ENCODE data around the gene ATP8B2. TPM values are rescaled to one million over a fixed set of nuclear protein-coding genes. Genes with fewer than 3 reads are reported as not detected.
"Not testable (repeated sequence)": the region's sequence is repeated elsewhere in the genome, so short reads cannot be mapped to it uniquely, and the experiment has no call there.

ATP8B2 gene
- total and polyA plus RNA-seq, 5 donors, result 15.9 to 33.1 (median 25.9) TPM

DNA sequence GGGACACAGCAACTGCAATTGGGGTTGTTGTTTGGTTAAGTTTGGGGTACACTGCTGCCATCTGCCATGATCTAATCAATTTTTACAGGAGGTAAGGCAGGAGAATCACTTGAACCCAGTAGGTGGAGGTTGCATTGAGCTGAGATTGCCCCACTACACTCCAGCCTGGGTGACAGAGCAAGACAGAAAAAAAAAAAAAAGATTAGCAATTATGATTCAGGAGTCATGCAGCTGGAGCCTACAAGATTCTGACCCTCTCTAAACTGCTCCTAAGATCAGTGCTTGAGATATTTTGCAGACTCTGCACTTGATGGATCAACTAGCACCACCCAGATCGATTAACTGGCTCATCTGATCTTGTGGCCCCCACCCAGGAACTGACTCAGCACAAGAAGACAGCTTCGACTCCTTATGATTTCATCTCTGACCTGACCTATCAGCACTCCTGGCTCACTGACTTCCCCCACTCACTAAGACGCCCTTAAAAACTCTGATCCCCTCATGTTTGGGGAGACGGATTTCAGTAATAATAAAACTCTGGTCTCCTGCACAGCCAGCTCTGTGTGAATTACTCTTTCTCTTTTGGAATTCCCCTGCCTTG is 17.6 kb upstream of the ATP8B2 start:
- H3K4me1 ChIP-seq (ENCODE audit: control insufficient read depth, insufficient read depth, low read length); DNase-seq; H3K9me3 ChIP-seq (ENCODE audit: control insufficient read depth, low read length); H3K27me3 ChIP-seq (ENCODE audit: control insufficient read depth, insufficient read depth); intact Hi-C loops (cut with DNase I); H3K4me3 ChIP-seq (ENCODE audit: low read length); ATAC-seq; H3K27ac ChIP-seq (ENCODE audit: low read length): not testable (repeated sequence)
- WGBS, result 55% methylated on average over 4 of the region's 4 CpGs

- H3K27me3 ChIP-seq (ENCODE audit: control insufficient read depth, insufficient read depth); intact Hi-C loops (cut with DNase I); H3K9me3 ChIP-seq (ENCODE audit: control insufficient read depth, low read length); DNase-seq; H3K4me3 ChIP-seq (ENCODE audit: low read length); H3K27ac ChIP-seq (ENCODE audit: low read length); ATAC-seq; H3K4me1 ChIP-seq (ENCODE audit: control insufficient read depth, insufficient read depth, low read length): not testable (repeated sequence)
- 87% methylated on average over 7 of the region's 7 CpGs for WGBS
These were observed 16.2 kb upstream of the ATP8B2 start for GRCh38 chr1:154309136-154309535.

DNA sequence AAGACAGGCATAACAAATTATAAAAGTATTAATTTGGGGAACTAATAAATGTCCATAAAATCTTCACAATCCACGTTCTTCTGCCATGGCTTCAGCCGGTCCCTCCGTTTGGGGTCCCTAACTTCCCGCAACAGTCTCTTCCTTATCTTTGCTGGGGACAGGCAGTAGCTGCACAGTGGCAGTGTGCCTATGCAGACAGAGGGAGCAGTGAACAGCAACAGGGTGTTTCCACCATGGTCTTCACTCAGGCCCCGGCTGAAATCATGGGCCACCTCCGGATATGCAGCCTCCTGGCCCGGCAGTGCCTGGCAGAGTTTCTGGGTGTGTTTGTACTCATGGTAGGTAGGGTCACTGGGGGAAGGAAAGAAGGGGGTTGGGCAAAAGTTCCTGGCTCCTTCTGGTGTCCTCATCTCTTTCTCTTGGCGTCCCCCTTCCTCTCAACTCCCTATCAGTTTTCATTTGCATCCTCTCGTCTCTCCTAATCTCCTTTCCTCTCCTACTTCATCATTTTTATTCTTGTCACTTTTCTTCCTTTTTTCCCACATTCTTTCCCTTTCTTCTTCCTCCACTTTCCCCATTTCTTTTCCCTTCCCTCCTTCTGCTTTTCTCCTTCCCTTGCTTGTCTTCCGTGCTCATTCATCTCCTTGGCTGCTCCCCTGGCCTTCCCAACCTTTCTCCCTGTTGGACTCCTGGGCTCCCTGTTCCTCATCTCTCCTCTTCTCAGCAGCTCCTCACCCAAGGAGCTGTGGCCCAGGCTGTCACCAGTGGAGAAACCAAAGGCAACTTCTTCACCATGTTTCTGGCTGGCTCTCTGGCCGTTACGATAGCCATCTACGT is 12.9 kb upstream of the ATP8B2 start:
- ATAC-seq; H3K27me3 ChIP-seq (ENCODE audit: control insufficient read depth, insufficient read depth); intact Hi-C loops (cut with DNase I); H3K27ac ChIP-seq (ENCODE audit: low read length); H3K9me3 ChIP-seq (ENCODE audit: control insufficient read depth, low read length); H3K4me1 ChIP-seq (ENCODE audit: control insufficient read depth, insufficient read depth, low read length); H3K4me3 ChIP-seq (ENCODE audit: low read length); DNase-seq: not testable (repeated sequence)
- WGBS, result 64% methylated on average over 13 of the region's 13 CpGs

- DNase-seq (no peak), ATAC-seq (no peak)
- WGBS, result 65% methylated on average over 10 of the region's 10 CpGs
- no peaks in the 10 kb centered on the region for H3K27me3 ChIP-seq (ENCODE audit: control insufficient read depth, insufficient read depth)
- no peak overlapping the region for H3K4me3 ChIP-seq (ENCODE audit: low read length)
- H3K4me1 ChIP-seq (ENCODE audit: control insufficient read depth, insufficient read depth, low read length), result no peaks in the 10 kb centered on the region
- no peaks in the 10 kb centered on the region for H3K9me3 ChIP-seq (ENCODE audit: control insufficient read depth, low read length)
- H3K27ac ChIP-seq (ENCODE audit: low read length), result no peak overlapping the region
- intact Hi-C loops (cut with DNase I), result no loop called here
These were observed 12.3 kb upstream of the ATP8B2 start for GRCh38 chr1:154313066-154313356.

DNA sequence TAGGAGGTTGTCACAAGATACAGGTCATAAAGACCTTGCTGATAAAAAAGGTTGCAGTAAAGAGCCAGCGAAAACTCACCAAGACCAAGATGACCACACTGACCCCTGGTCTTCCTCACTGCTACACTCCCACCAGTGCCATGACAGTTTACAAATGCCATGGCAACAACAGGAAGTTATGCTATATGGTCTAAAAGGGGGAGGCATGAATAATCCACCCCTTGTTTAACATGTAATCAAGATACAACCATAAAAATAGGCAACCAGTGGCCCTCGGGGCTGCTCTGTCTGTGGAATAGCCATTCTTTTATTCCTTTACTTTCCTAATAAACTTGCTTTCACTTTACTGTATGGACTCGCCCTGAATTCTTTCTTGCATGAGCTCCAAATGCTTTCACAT is 11.1 kb upstream of the ATP8B2 start:
- DNase-seq; H3K27me3 ChIP-seq (ENCODE audit: control insufficient read depth, insufficient read depth); intact Hi-C loops (cut with DNase I); H3K4me1 ChIP-seq (ENCODE audit: control insufficient read depth, insufficient read depth, low read length); H3K4me3 ChIP-seq (ENCODE audit: low read length); H3K27ac ChIP-seq (ENCODE audit: low read length); H3K9me3 ChIP-seq (ENCODE audit: control insufficient read depth, low read length); ATAC-seq: not testable (repeated sequence)
- WGBS, result 77% methylated on average over 3 of the region's 3 CpGs

- intact Hi-C loops (cut with DNase I), result no loop called here
- Histone ChIP-seq H3K27me3 (ENCODE audit: control insufficient read depth, insufficient read depth) (no peaks in the 10 kb centered on the region), H3K9me3 (ENCODE audit: control insufficient read depth, low read length) (no peaks in the 10 kb centered on the region), H3K4me3 (ENCODE audit: low read length) (no peak overlapping the region), H3K27ac (ENCODE audit: low read length) (no peak overlapping the region), H3K4me1 (ENCODE audit: control insufficient read depth, insufficient read depth, low read length) (no peaks in the 10 kb centered on the region)
- no peak for ATAC-seq
- 92% methylated on average over 1 of the region's 1 CpG for WGBS
- DNase-seq, result no peak
These were observed 8.6 kb upstream of the ATP8B2 start for GRCh38 chr1:154316704-154317103.

GRCh38 chr1:154318386-154318785 is 6.9 kb upstream of the ATP8B2 start:
- WGBS, result 66% methylated on average over 4 of the region's 4 CpGs
- H3K27me3 ChIP-seq (ENCODE audit: control insufficient read depth, insufficient read depth), result no peaks in the 10 kb centered on the region

GRCh38 chr1:154320882-154321608 is 4.3 kb upstream of the ATP8B2 start, which contains the start of gene AQP10:
AQP10 (plus strand) TSS chr1:154321093; CDS start chr1:154321156, 63 bp downstream.
- Histone ChIP-seq H3K27ac (ENCODE audit: low read length) (peak within 1 kb of the TSS; percentile 12), H3K27me3 (ENCODE audit: control insufficient read depth, insufficient read depth) (no peaks in the 10 kb centered on the region), H3K4me1 (ENCODE audit: control insufficient read depth, insufficient read depth, low read length) (no peaks in the 10 kb centered on the region), H3K4me3 (ENCODE audit: low read length) (no peak within 1 kb of the TSS), H3K9me3 (ENCODE audit: control insufficient read depth, low read length) (no peaks in the 10 kb centered on the region)
- 9% methylated on average over 9 of the region's 9 CpGs for WGBS
- intact Hi-C loops (cut with DNase I), result loop anchor here in 1 of 4 donors (10.0 kb wide), 1 partner anchor 96 kb away; the partner anchor contains the start of gene UBAP2L
- peak in 2 of 3 donors; percentile 23 to 57 for DNase-seq
- peak; percentile 40 to 69 for ATAC-seq

More at GRCh38 chr1:154318386-154318785, 6.9 kb upstream of the ATP8B2 start:
- Histone ChIP-seq H3K27ac (ENCODE audit: low read length) (no peak overlapping the region), H3K4me1 (ENCODE audit: control insufficient read depth, insufficient read depth, low read length) (no peaks in the 10 kb centered on the region), H3K9me3 (ENCODE audit: control insufficient read depth, low read length) (no peaks in the 10 kb centered on the region), H3K4me3 (ENCODE audit: low read length) (no peak overlapping the region)
- no peak for DNase-seq
- intact Hi-C loops (cut with DNase I), result no loop called here
- no peak for ATAC-seq

GRCh38 chr1:154321609-154321934 is 3.8 kb upstream of the ATP8B2 start:
- intact Hi-C loops (cut with DNase I), result loop anchor here in 1 of 4 donors (10.0 kb wide), 1 partner anchor 97 kb away; the partner anchor contains the start of gene UBAP2L
- DNase-seq; H3K27me3 ChIP-seq (ENCODE audit: control insufficient read depth, insufficient read depth); ATAC-seq; H3K27ac ChIP-seq (ENCODE audit: low read length); H3K9me3 ChIP-seq (ENCODE audit: control insufficient read depth, low read length); H3K4me3 ChIP-seq (ENCODE audit: low read length); H3K4me1 ChIP-seq (ENCODE audit: control insufficient read depth, insufficient read depth, low read length): not testable (repeated sequence)

- no peak for ATAC-seq
- WGBS, result 95% methylated on average over 7 of the region's 7 CpGs
- Histone ChIP-seq H3K4me1 (ENCODE audit: control insufficient read depth, insufficient read depth, low read length) (peaks cover 13% of the 10 kb centered on the region), H3K27ac (ENCODE audit: low read length) (no peak overlapping the region), H3K4me3 (ENCODE audit: low read length) (no peak overlapping the region), H3K27me3 (ENCODE audit: control insufficient read depth, insufficient read depth) (no peaks in the 10 kb centered on the region), H3K9me3 (ENCODE audit: control insufficient read depth, low read length) (no peaks in the 10 kb centered on the region)
- no peak for DNase-seq
- intact Hi-C loops (cut with DNase I), result loop anchor here in 1 of 4 donors (10.0 kb wide), 1 partner anchor 99 kb away; the partner anchor contains the start of gene UBAP2L
These were observed 1.8 kb upstream of the ATP8B2 start for GRCh38 chr1:154323493-154323892.

GRCh38 chr1:154324241-154324640 is 1.1 kb upstream of the ATP8B2 start:
- Histone ChIP-seq H3K9me3 (ENCODE audit: control insufficient read depth, low read length) (no peaks in the 10 kb centered on the region), H3K4me3 (ENCODE audit: low read length) (no peak overlapping the region), H3K4me1 (ENCODE audit: control insufficient read depth, insufficient read depth, low read length) (peaks cover 13% of the 10 kb centered on the region), H3K27me3 (ENCODE audit: control insufficient read depth, insufficient read depth) (no peaks in the 10 kb centered on the region), H3K27ac (ENCODE audit: low read length) (no peak overlapping the region)
- WGBS, result 68% methylated on average over 2 of the region's 2 CpGs
- DNase-seq (peak in 1 of 3 donors; percentile 56), ATAC-seq (no peak)
- intact Hi-C loops (cut with DNase I), result loop anchor here in 1 of 4 donors (10.0 kb wide), 1 partner anchor 99 kb away; the partner anchor contains the start of gene UBAP2L
